ENCODE measurements around the gene KCTD15. TPM values are rescaled to one million over a fixed set of nuclear protein-coding genes. Genes with fewer than 3 reads are reported as not detected.

Gene KCTD15
- polyA plus RNA-seq, 3 donors, result 1.6 to 43.2 (median 2.1) TPM

- Mint-ChIP-seq H3K9me3 (no peaks in the 10 kb centered on the region), H3K36me3 (no peaks in the 10 kb centered on the region), H3K4me1 (no peaks in the 10 kb centered on the region), H3K27me3 (ENCODE audit: low read depth in 3 of 3) (peaks cover 12 to 27% (median 24%) of the 10 kb centered on the region in 3 donors), H3K4me3 (no peak overlapping the region), H3K27ac (no peak overlapping the region)
- peaks cover 3 to 18% of the 10 kb centered on the region in 2 donors for H3K27me3 ChIP-seq (ENCODE audit: control insufficient read depth in 2 of 2, insufficient read depth in 2 of 2, low read length in 2 of 2)
- no peak for TF ChIP-seq CTCF (IDR thresholded peaks at IDR 0.05)
- H3K9me3 ChIP-seq (replicated peaks in 1 of 2; ENCODE audit: control insufficient read depth in 1 of 2, insufficient read depth in 1 of 2, low read length in 2 of 2), result no peaks in the 10 kb centered on the region
- no peak overlapping the region for H3K4me3 ChIP-seq (replicated peaks in 1 of 3; ENCODE audit: low read depth in 2 of 3, low read length in 3 of 3)
- no peak overlapping the region for H3K27ac ChIP-seq (ENCODE audit: low read depth in 1 of 2, low read length in 2 of 2)
- H2AFZ ChIP-seq (ENCODE audit: insufficient read depth, low read depth, low read length, poor library complexity, severe bottlenecking), result no peak overlapping the region
- 100% methylated on average over 1 of the region's 4 CpGs for WGBS (ENCODE audit: insufficient coverage)
- H4K20me1 ChIP-seq (ENCODE audit: insufficient read depth, low read length), result no peaks in the 10 kb centered on the region
- H3K9ac ChIP-seq (ENCODE audit: insufficient read depth, low read length, poor library complexity, severe bottlenecking), result no peak overlapping the region
- H3K4me1 ChIP-seq (ENCODE audit: control insufficient read depth in 1 of 2, insufficient read depth in 2 of 2, low read length in 2 of 2), result no peaks in the 10 kb centered on the region
- intact Hi-C loops (cut with micrococcal nuclease), result no loop called here
- no peak overlapping the region for H3K4me2 ChIP-seq (replicated peaks; ENCODE audit: extremely low read depth, low read length, poor library complexity, severe bottlenecking)
- no peaks in the 10 kb centered on the region for H3K79me2 ChIP-seq (ENCODE audit: insufficient read depth, low read length)
- no peak for DNase-seq
- H3K36me3 ChIP-seq (replicated peaks in 1 of 2; ENCODE audit: control insufficient read depth in 1 of 2, insufficient read depth in 2 of 2, low read length in 2 of 2), result no peaks in the 10 kb centered on the region
Measured at GRCh38 chr19:33840382-33840781, 43.7 kb downstream of the KCTD15 start.

- 80% methylated on average over 1 of the region's 4 CpGs for WGBS (ENCODE audit: insufficient coverage)
- intact Hi-C loops (cut with micrococcal nuclease), result no loop called here
- H3K36me3 Mint-ChIP-seq, result no peaks in the 10 kb centered on the region
Measured at GRCh38 chr19:33840783-33841182, 44.1 kb downstream of the KCTD15 start.

More at GRCh38 chr19:33840783-33841182, 44.1 kb downstream of the KCTD15 start:
- H3K4me1 ChIP-seq (ENCODE audit: control insufficient read depth in 1 of 2, insufficient read depth in 2 of 2, low read length in 2 of 2), result no peaks in the 10 kb centered on the region
- no peak overlapping the region for H3K9ac ChIP-seq (ENCODE audit: insufficient read depth, low read length, poor library complexity, severe bottlenecking)
- no peak for DNase-seq
- H3K9me3 ChIP-seq (replicated peaks in 1 of 2; ENCODE audit: control insufficient read depth in 1 of 2, insufficient read depth in 1 of 2, low read length in 2 of 2), result no peaks in the 10 kb centered on the region
- no peaks in the 10 kb centered on the region for H3K9me3 Mint-ChIP-seq
- no peak overlapping the region for H3K27ac Mint-ChIP-seq
- no peak overlapping the region for H3K4me2 ChIP-seq (replicated peaks; ENCODE audit: extremely low read depth, low read length, poor library complexity, severe bottlenecking)
- H3K4me1 Mint-ChIP-seq, result no peaks in the 10 kb centered on the region
- H3K36me3 ChIP-seq (replicated peaks in 1 of 2; ENCODE audit: control insufficient read depth in 1 of 2, insufficient read depth in 2 of 2, low read length in 2 of 2), result no peaks in the 10 kb centered on the region
- no peak for TF ChIP-seq CTCF (IDR thresholded peaks at IDR 0.05)
- no peaks in the 10 kb centered on the region for H3K79me2 ChIP-seq (ENCODE audit: insufficient read depth, low read length)
- no peak overlapping the region for H2AFZ ChIP-seq (ENCODE audit: insufficient read depth, low read depth, low read length, poor library complexity, severe bottlenecking)
- no peak overlapping the region for H3K4me3 Mint-ChIP-seq
- H3K27me3 ChIP-seq (ENCODE audit: control insufficient read depth in 2 of 2, insufficient read depth in 2 of 2, low read length in 2 of 2), result peaks cover 3 to 18% of the 10 kb centered on the region in 2 donors
- no peaks in the 10 kb centered on the region for H4K20me1 ChIP-seq (ENCODE audit: insufficient read depth, low read length)
- H3K27ac ChIP-seq (ENCODE audit: low read depth in 1 of 2, low read length in 2 of 2), result no peak overlapping the region
- H3K4me3 ChIP-seq (replicated peaks in 1 of 3; ENCODE audit: low read depth in 2 of 3, low read length in 3 of 3), result no peak overlapping the region
- peaks cover 14 to 27% (median 27%) of the 10 kb centered on the region in 3 donors for H3K27me3 Mint-ChIP-seq (ENCODE audit: low read depth in 3 of 3)
